Measurements from ENCODE around the gene WDFY1. TPM values are rescaled to one million over a fixed set of nuclear protein-coding genes. Genes with fewer than 3 reads are reported as not detected.
A peak's percentile ranks its signal among the peaks of the same experiment; 100 is the strongest.

WDFY1 gene
- total RNA-seq, 1 experiment from 2014 or later, result 123 TPM

GRCh38 chr2:223855426-223855825, 89.7 kb downstream of the WDFY1 start:
- Mint-ChIP-seq H3K4me3 (ENCODE audit: unreplicated experiment) (peak overlapping the region; percentile 48), H3K9me3 (ENCODE audit: unreplicated experiment) (peaks cover 6% of the 10 kb centered on the region), H3K4me1 (ENCODE audit: low read depth, unreplicated experiment) (peaks cover 78% of the 10 kb centered on the region), H3K36me3 (ENCODE audit: insufficient read depth, unreplicated experiment) (peaks cover 53% of the 10 kb centered on the region), H3K27me3 (ENCODE audit: insufficient read depth, unreplicated experiment) (no peaks in the 10 kb centered on the region), H3K27ac (ENCODE audit: unreplicated experiment) (peak overlapping the region; percentile 87)
- peaks cover 96% of the 10 kb centered on the region for H3K4me1 ChIP-seq
- no peaks in the 10 kb centered on the region for H3K27me3 ChIP-seq (replicated peaks; ENCODE audit: control insufficient read depth, insufficient read depth, low read length)
- no peak for TF ChIP-seq CTCF (IDR thresholded peaks at IDR 0.05; ENCODE audit: insufficient read depth in 1 of 2, low read depth in 1 of 2, low read length in 1 of 2, severe bottlenecking in 1 of 2, unreplicated experiment in 1 of 2)
- POLR2A ChIA-PET, result no interaction called here
- BruUV-seq (replicated peaks), result no TSS peak
- peak in 1 of 2 experiments; percentile 54 for DNase-seq
- H3K4me3 ChIP-seq (ENCODE audit: low read depth, low read length), result no peak overlapping the region
- intact Hi-C loops (cut with micrococcal nuclease; ENCODE audit: unreplicated experiment), result no loop called here
- H3K9me3 ChIP-seq, result peaks cover 9% of the 10 kb centered on the region
- H3K36me3 ChIP-seq (ENCODE audit: control insufficient read depth, insufficient read depth, low read length), result 0 out of 2 replicates have a peak, but pooled peaks cover 1% of the 10 kb centered on the region
- CTCF ChIA-PET, result no interaction called here

GRCh38 chr2:223854741-223855140, 90.4 kb downstream of the WDFY1 start:
- intact Hi-C loops (cut with micrococcal nuclease; ENCODE audit: unreplicated experiment), result no loop called here
- no TSS peak for BruUV-seq (replicated peaks)
- ChIA-PET CTCF (no interaction called here), POLR2A (no interaction called here)
- H3K36me3 ChIP-seq (ENCODE audit: control insufficient read depth, insufficient read depth, low read length), result peaks cover 2% of the 10 kb centered on the region; the same call in 1 of the 2 replicates
- TF ChIP-seq CTCF (IDR thresholded peaks at IDR 0.05; ENCODE audit: insufficient read depth in 1 of 2, low read depth in 1 of 2, low read length in 1 of 2, severe bottlenecking in 1 of 2, unreplicated experiment in 1 of 2), result no peak
- peaks cover 93% of the 10 kb centered on the region for H3K4me1 ChIP-seq
- Mint-ChIP-seq H3K27me3 (ENCODE audit: insufficient read depth, unreplicated experiment) (no peaks in the 10 kb centered on the region), H3K9me3 (ENCODE audit: unreplicated experiment) (peaks cover 12% of the 10 kb centered on the region), H3K36me3 (ENCODE audit: insufficient read depth, unreplicated experiment) (peaks cover 53% of the 10 kb centered on the region), H3K4me1 (ENCODE audit: low read depth, unreplicated experiment) (peaks cover 76% of the 10 kb centered on the region), H3K4me3 (ENCODE audit: unreplicated experiment) (no peak overlapping the region), H3K27ac (ENCODE audit: unreplicated experiment) (peak overlapping the region; percentile 20)
- no peak for DNase-seq
- peaks cover 16% of the 10 kb centered on the region for H3K9me3 ChIP-seq
- no peaks in the 10 kb centered on the region for H3K27me3 ChIP-seq (replicated peaks; ENCODE audit: control insufficient read depth, insufficient read depth, low read length)
- no peak overlapping the region for H3K4me3 ChIP-seq (ENCODE audit: low read depth, low read length)

- no peak for DNase-seq
- Histone ChIP-seq H3K36me3 (ENCODE audit: control insufficient read depth, insufficient read depth, low read length) (peaks cover 3% of the 10 kb centered on the region; the same call in 1 of the 2 replicates), H3K27me3 (replicated peaks; ENCODE audit: control insufficient read depth, insufficient read depth, low read length) (no peaks in the 10 kb centered on the region), H3K9me3 (peaks cover 29% of the 10 kb centered on the region), H3K4me1 (peaks cover 80% of the 10 kb centered on the region), H3K4me3 (ENCODE audit: low read depth, low read length) (no peak overlapping the region)
- H3K4me1 Mint-ChIP-seq (ENCODE audit: low read depth, unreplicated experiment), result peaks cover 70% of the 10 kb centered on the region
- no peaks in the 10 kb centered on the region for H3K27me3 Mint-ChIP-seq (ENCODE audit: insufficient read depth, unreplicated experiment)
- CTCF ChIA-PET, result interaction anchor here (0.6 to 2.2 kb wide), 3 partner anchors 8 to 132 kb away, joined by 5 to 23 read pairs (median 14); partner anchors contain the start of gene AP1S3
- intact Hi-C loops (cut with micrococcal nuclease; ENCODE audit: unreplicated experiment), result no loop called here
- peaks cover 25% of the 10 kb centered on the region for H3K9me3 Mint-ChIP-seq (ENCODE audit: unreplicated experiment)
- H3K27ac Mint-ChIP-seq (ENCODE audit: unreplicated experiment), result peak overlapping the region; percentile 84
- H3K36me3 Mint-ChIP-seq (ENCODE audit: insufficient read depth, unreplicated experiment), result peaks cover 61% of the 10 kb centered on the region
- H3K4me3 Mint-ChIP-seq (ENCODE audit: unreplicated experiment), result peak overlapping the region; percentile 36
- TF ChIP-seq CTCF (IDR thresholded peaks at IDR 0.05; ENCODE audit: insufficient read depth in 1 of 2, low read depth in 1 of 2, low read length in 1 of 2, severe bottlenecking in 1 of 2, unreplicated experiment in 1 of 2), result no peak
- POLR2A ChIA-PET, result interaction anchor here (1.5 kb wide), 1 partner anchor 8 kb away, joined by 5 read pairs; no protein-coding TSS in a partner anchor
- BruUV-seq (replicated peaks), result no TSS peak
Measured at GRCh38 chr2:223853425-223853837, 91.7 kb downstream of the WDFY1 start.

Data from Caco-2 (cell line).